Lower leg skin (tissue), 4 donors: Measurements from ENCODE around the gene RPL21. TPM values are rescaled to one million over a fixed set of nuclear protein-coding genes. Genes with fewer than 3 reads are reported as not detected.

Experiments
- DNase-seq, 2 donors: peaks; one replicate each; pipeline ENCODE4 v3.0.0-alpha.2; 2019; ENCODE audit warnings: low spot score in 2 of 2
- H3K4me3 ChIP-seq: fragments of 200-600 bp; sonication (generic); 2 replicates; pipeline ENCODE4 v1.5.1; 2017; ENCODE audit warnings: mild to moderate bottlenecking, low read depth; ENCODE audit not compliant: poor library complexity, severe bottlenecking
- POLR2A ChIP-seq, 2 donors: fragments of 450-650 bp; IDR thresholded peaks; one replicate each; pipeline ENCODE4 v1.6.1; 2016 to 2017; ENCODE audit warnings: antibody characterized with exemption in 2 of 2, mild to moderate bottlenecking in 1 of 2, moderate library complexity in 1 of 2
- WGBS, 2 donors: methylation state at CpG; one replicate each; pipeline ENCODE4 v1.1.5; 2018; 5-methylcytosine and 5-hydroxymethylcytosine counted together
- intact Hi-C: fragments of 100-400 bp; cut with DNase I; formaldehyde crosslinking; loops from one replicate; pipeline ENCODE4 v1.15.0; 2023; ENCODE audit warnings: low total_unique reads
- total RNA-seq, 4 donors: library from RNA; depleted of rRNA; stranded (reverse); fragments of >200 nt; gene quantifications; one replicate each; pipeline ENCODE4 v1.1.0, GENCODE V29; 2016
- TF ChIP-seq, protein P1 (sequence below), 3 donors: fragments of 450-650 bp; IDR thresholded peaks; one replicate each; pipeline ENCODE4 v1.5.1; 2016; ENCODE audit warnings: antibody characterized with exemption in 3 of 3, mild to moderate bottlenecking in 3 of 3, moderate library complexity in 2 of 3

The RPL21 gene
- total RNA-seq, 4 donors from 2014 or later: 584 to 1,176 (median 1,101) TPM

DNA sequence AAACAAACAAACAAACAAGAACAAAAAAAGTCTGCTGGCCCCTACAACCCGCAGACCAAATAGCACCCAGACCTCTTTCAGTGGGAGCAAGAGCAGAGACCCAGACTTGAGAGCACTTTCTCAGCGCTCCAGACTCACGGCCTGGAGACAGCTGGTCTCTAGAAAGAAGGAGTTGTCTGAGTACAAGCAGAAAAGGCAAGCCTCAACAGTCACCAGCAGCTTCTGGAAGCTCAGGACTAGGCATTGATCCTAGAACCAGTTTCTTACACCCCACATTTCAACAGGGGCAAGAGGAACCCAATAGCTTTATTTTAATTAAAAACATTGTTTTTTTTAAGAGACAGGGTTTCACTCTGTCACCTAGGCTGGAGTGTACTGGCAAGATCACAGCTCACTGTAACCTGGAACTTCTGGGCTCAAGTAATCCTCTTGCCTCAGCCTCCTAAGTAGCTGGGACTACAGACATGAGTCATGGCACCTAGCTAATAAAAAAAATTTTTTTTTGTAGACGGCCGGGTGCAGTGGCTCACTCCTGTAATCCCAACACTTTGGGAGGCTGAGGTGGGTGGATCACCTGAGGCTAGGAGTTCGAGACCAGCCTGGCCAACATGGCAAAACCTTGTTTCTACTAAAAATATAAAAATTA, 49.7 kb downstream of the RPL21 start:
- H3K4me3 ChIP-seq: no peak overlapping the region
- TF ChIP-seq, protein P1, sequence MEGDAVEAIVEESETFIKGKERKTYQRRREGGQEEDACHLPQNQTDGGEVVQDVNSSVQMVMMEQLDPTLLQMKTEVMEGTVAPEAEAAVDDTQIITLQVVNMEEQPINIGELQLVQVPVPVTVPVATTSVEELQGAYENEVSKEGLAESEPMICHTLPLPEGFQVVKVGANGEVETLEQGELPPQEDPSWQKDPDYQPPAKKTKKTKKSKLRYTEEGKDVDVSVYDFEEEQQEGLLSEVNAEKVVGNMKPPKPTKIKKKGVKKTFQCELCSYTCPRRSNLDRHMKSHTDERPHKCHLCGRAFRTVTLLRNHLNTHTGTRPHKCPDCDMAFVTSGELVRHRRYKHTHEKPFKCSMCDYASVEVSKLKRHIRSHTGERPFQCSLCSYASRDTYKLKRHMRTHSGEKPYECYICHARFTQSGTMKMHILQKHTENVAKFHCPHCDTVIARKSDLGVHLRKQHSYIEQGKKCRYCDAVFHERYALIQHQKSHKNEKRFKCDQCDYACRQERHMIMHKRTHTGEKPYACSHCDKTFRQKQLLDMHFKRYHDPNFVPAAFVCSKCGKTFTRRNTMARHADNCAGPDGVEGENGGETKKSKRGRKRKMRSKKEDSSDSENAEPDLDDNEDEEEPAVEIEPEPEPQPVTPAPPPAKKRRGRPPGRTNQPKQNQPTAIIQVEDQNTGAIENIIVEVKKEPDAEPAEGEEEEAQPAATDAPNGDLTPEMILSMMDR (IDR thresholded peaks at IDR 0.05): no peak
- 57 to 70% methylated on average over 6 of the region's 6 CpGs for WGBS, 2 donors
- DNase-seq: peak in 1 of 2 donors; percentile 17
- intact Hi-C loops: no loop called here

DNA sequence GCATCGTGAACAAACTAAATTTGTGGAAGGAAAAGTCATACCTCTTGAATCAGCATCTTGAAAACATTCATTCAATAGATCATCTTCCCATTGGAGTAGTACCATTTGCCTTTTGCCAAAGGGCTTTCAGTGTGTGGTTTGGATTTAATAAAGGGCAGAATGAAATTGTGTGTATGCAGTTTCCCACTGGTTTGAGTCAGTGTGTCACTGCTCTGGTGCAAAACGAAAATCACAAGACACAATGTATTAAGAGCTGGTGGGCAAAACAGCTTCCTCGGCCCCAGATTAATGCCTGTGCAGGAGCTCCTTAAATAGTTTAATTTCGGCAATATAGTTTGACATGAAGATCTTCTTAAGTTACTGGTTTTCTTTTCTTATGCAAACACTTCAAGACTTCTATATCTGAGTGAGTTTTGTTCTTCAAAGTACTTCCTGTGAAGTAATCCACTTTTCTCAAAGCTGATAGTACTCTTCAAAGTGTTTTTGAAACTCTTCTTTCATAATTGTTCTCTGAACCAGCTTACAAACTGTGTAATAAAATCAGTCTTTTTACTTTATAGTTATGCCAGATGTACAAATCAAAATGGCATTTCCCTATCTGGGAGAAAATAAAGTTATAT, 51.4 kb downstream of the RPL21 start:
- intact Hi-C loops: no loop called here
- TF ChIP-seq POLR2A (IDR thresholded peaks at IDR 0.05): no peak
- TF ChIP-seq, protein P1 (IDR thresholded peaks at IDR 0.05): no peak
- 50 to 56% methylated on average over 4 of the region's 4 CpGs for WGBS, 2 donors
- DNase-seq: no peak
- H3K4me3 ChIP-seq: no peak overlapping the region

DNA sequence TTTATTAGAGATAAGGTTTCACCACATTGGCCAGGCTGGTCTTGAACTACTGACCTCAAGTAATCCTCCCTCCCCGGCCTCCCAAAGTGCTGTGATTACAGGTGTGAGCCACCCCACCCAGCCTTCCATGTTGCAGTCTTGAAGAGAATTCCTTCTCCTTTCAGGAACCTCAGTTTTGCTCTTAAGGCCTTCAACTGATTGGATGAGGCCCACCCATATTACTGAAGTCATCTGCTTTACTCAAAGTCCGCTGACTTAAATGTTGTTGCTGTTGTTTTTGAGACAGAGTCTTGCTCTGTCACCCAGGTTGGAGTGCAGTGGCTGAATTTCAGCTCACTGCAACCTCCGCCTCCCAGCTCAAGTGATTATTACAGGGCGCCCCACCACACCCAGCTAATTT, 52.7 kb downstream of the RPL21 start:
- TF ChIP-seq POLR2A (IDR thresholded peaks at IDR 0.05): no peak
- TF ChIP-seq, protein P1 (IDR thresholded peaks at IDR 0.05): no peak
- H3K4me3 ChIP-seq: no peak overlapping the region
- intact Hi-C loops: no loop called here
- DNase-seq: peak in 1 of 2 donors; percentile 39
- WGBS, 2 donors: 95% methylated on average over 4 of the region's 4 CpGs

DNA sequence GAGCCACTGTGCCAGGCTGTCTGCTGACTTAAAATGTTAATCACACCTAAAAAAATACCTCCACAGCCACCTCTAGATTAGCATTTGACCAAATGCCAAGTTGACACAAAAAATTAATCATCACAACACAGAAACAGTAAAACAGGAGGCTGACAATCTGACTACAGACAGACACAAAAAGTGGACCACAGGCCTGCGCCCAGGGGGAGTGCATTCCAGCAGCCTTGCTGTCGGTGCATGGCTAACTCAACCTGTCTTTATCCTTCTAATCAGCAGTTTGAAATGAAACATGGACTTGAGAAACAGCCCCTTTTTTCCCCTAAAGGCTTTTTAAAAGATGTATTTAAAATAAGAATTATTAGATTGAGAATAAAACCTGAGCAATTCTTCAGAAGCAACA, 53.3 kb downstream of the RPL21 start:
- 66 to 77% methylated on average over 2 of the region's 2 CpGs for WGBS, 2 donors
- DNase-seq: peak in 1 of 2 donors; percentile 72
- no peak overlapping the region for H3K4me3 ChIP-seq
- intact Hi-C loops: no loop called here
- TF ChIP-seq, protein P1 (IDR thresholded peaks at IDR 0.05): no peak
- no peak for TF ChIP-seq POLR2A (IDR thresholded peaks at IDR 0.05)

Other genes starting within 250 kb of the RPL21 start
- gene USP12, start 79.7 kb upstream of the RPL21 start, total RNA-seq: 10 to 100 TPM; 23.0 to 30.9 (median 26.9) TPM
- gene RASL11A, start 19.3 kb downstream of the RPL21 start, total RNA-seq: 10 to 100 TPM in 3 of 4 donors, 1 to 10 TPM in 1; 9.5 to 24.0 (median 18.1) TPM
- 100 to 1,000 TPM in 2 of 4 donors, 10 to 100 TPM in 2; 96.6 to 162 (median 101) TPM for gene GTF3A, start 173.1 kb downstream of the RPL21 start, total RNA-seq
- 10 to 100 TPM; 46.1 to 98.1 (median 70.8) TPM for gene MTIF3, start 199.0 kb downstream of the RPL21 start, total RNA-seq